Uterine smooth muscle cell (primary cell): Measurements from ENCODE around the gene INO80C. TPM values are rescaled to one million over a fixed set of nuclear protein-coding genes. Genes with fewer than 3 reads are reported as not detected.

Source experiments
- total RNA-seq: library from RNA; depleted of rRNA; stranded (reverse); fragments of >200 nt; gene quantifications from 2 replicates; pipeline ENCODE4 v1.2.3, GENCODE V29; 2014

The INO80C gene, protein sequence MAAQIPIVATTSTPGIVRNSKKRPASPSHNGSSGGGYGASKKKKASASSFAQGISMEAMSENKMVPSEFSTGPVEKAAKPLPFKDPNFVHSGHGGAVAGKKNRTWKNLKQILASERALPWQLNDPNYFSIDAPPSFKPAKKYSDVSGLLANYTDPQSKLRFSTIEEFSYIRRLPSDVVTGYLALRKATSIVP
- 4.9 and 6.4 TPM in 2 replicates for total RNA-seq

DNA sequence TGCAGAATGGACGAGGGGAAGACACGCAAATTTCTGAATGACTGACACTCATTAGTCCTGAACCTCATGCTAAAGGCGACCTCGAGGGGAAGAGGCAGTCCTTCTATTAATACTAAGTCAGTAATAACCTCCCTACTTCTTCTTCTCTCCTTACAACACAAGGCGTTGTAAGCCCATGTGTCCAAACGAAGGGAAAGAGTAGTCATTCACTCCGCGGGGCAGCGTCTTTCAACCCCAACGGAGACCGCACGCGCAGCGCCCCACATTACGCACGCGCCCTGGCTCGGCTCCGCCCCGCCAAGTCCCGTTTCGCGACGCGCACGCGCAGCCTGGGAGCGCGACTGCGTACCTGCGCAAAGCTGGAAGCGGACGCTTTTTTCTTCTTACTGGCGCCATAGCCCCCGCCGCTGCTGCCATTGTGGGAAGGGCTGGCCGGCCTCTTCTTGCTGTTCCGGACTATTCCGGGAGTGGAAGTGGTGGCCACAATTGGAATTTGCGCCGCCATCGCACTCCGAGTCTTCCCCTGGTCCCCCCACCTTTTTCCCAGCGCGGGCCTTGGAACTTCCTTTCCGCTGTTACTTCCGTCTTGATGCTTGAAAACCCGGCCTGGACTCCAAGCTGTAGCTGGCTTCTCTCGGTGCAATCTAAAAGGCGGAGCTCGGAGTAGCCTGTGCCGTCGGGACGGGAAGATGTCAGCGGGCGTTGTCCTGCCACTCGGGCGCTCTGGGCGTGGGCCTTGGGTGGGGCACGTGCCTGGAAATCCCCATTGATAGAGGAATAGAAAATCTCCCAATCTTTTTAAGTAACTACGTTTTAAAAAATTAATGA is at the start of gene INO80C:
Gene INO80C, minus strand, starts transcription at position 591 of the 828 bp plus-strand sequence. Its CDS starts 86 bp downstream, at position 505.

Other genes starting within 250 kb of the INO80C start
- gene ZSCAN30, start 207.7 kb downstream of the INO80C start, total RNA-seq = 24.9 and 26.0 TPM in 2 replicates
- gene ZNF24, start 153.5 kb downstream of the INO80C start, total RNA-seq = 38.5 and 43.2 TPM in 2 replicates
- gene ZNF396, start 120.6 kb downstream of the INO80C start, total RNA-seq = 0.89 and 2.0 TPM in 2 replicates
- 57.3 and 60.6 TPM in 2 replicates for gene GALNT1, start 83.8 kb upstream of the INO80C start, total RNA-seq